HUDEP-2 (cell line): ENCODE measurements around the gene CRYBG1.
A peak's percentile ranks its signal among the peaks of the same experiment; 100 is the strongest.

Source experiments
- DNase-seq, 76 experiments: peaks; one replicate each; lab custom pipeline; 2025; ENCODE audit not compliant: unreplicated experiment in 76 of 76; lab: John Stamatoyannopoulos, UW

Gene CRYBG1

GRCh38 chr6:106520711-106521401, 160.3 kb downstream of the CRYBG1 start:
- DNase-seq = peak in 72 of 76 experiments; percentile 35 to 97 (median 83)

GRCh38 chr6:106522562-106523250, 162.2 kb downstream of the CRYBG1 start:
- no peak for DNase-seq

GRCh38 chr6:106525107-106525881, 164.8 kb downstream of the CRYBG1 start:
- DNase-seq = no peak

GRCh38 chr6:106525882-106526275, 165.4 kb downstream of the CRYBG1 start:
- DNase-seq = no peak

- DNase-seq = no peak
These were observed 166.6 kb downstream of the CRYBG1 start for GRCh38 chr6:106527117-106527516.

GRCh38 chr6:106527979-106528378, 167.5 kb downstream of the CRYBG1 start:
- no peak for DNase-seq

- no peak for DNase-seq
These were observed 168.0 kb downstream of the CRYBG1 start for GRCh38 chr6:106528521-106528920.

GRCh38 chr6:106529438-106529837, 168.9 kb downstream of the CRYBG1 start:
- no peak for DNase-seq

GRCh38 chr6:106530026-106530425, 169.5 kb downstream of the CRYBG1 start:
- DNase-seq = no peak

GRCh38 chr6:106530502-106530901, 170.0 kb downstream of the CRYBG1 start:
- DNase-seq = no peak

- DNase-seq = no peak
These were observed 172.5 kb downstream of the CRYBG1 start for GRCh38 chr6:106533054-106533453.

- no peak for DNase-seq
These were observed 173.5 kb downstream of the CRYBG1 start for GRCh38 chr6:106534004-106534403.

GRCh38 chr6:106534564-106534982, 174.1 kb downstream of the CRYBG1 start:
- DNase-seq = no peak

GRCh38 chr6:106535012-106535411, 174.5 kb downstream of the CRYBG1 start:
- no peak for DNase-seq

GRCh38 chr6:106536357-106536756, 175.8 kb downstream of the CRYBG1 start:
- DNase-seq = no peak

GRCh38 chr6:106536851-106537250, 176.3 kb downstream of the CRYBG1 start:
- DNase-seq = no peak

GRCh38 chr6:106537662-106538061, 177.1 kb downstream of the CRYBG1 start:
- no peak for DNase-seq

GRCh38 chr6:106538145-106538544, 177.6 kb downstream of the CRYBG1 start:
- peak in 11 of 76 experiments; percentile 11 to 34 (median 17) for DNase-seq

- no peak for DNase-seq
These were observed 179.4 kb downstream of the CRYBG1 start for GRCh38 chr6:106539936-106540335.

GRCh38 chr6:106540432-106540831, 179.9 kb downstream of the CRYBG1 start:
- no peak for DNase-seq

- no peak for DNase-seq
These were observed 180.4 kb downstream of the CRYBG1 start for GRCh38 chr6:106540907-106541306.
